Nephron progenitor cell (in vitro differentiated cells): ENCODE results near the gene DNAJB6.

ENCODE experiments used
- DNase-seq: peaks from one replicate; pipeline ENCODE4 v3.0.0; 2021
- H3K27ac Mint-ChIP-seq: 2 replicates; pipeline ENCODE4 v1.8.0; 2021; ENCODE audit warnings: mild to moderate bottlenecking, moderate library complexity, mixed read lengths
- H3K27me3 Mint-ChIP-seq: 2 replicates; pipeline ENCODE4 v1.8.0; 2021; ENCODE audit warnings: mild to moderate bottlenecking, low read depth, mixed read lengths; ENCODE audit not compliant: poor library complexity
- H3K36me3 Mint-ChIP-seq: 2 replicates; pipeline ENCODE4 v1.8.0; 2021; ENCODE audit warnings: low read depth, mixed read lengths
- H3K4me1 Mint-ChIP-seq: 2 replicates; pipeline ENCODE4 v1.8.0; 2021; ENCODE audit warnings: mixed read lengths
- H3K4me3 Mint-ChIP-seq: 2 replicates; pipeline ENCODE4 v1.8.0; 2021; ENCODE audit warnings: mild to moderate bottlenecking, moderate library complexity, mixed read lengths
- H3K9me3 Mint-ChIP-seq: 2 replicates; pipeline ENCODE4 v1.8.0; 2021; ENCODE audit warnings: mild to moderate bottlenecking, moderate library complexity, mixed read lengths
- TF ChIP-seq, protein P1 (sequence below): fragments of 200-600 bp; sonication (generic); IDR thresholded peaks from 2 replicates; pipeline ENCODE4 v1.5.0; 2021; ENCODE audit warnings: antibody characterized with exemption

The DNAJB6 gene

DNA sequence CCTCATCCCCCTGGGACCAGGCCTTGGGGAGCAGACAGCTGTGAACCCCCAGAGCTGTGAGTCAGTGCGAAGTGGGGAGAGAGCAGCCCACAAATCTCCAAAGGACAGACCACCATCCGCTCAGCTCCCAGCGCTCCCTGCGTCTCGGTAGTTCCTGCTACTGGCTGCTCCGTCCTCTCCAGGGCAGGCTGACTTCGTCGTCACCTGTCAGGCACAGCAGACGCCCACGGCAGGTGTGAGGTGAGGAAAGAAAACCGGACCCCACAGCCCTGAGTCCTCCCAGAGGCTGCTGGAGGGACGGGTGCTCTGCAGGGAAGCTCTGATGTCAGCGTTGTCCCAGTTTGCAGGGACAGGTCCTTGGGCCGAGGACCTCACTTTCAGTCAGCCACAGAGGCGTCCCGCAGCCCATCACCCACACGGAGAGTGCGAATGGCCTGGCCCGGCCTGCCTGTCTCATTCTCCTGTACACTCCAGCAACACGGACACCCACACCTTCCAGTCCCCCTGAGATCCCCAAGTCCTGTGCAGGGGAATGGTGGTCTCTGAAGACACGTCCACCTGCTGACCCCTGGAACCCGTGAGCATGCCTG lies 95.2 kb downstream of the DNAJB6 start:
- DNase-seq = no peak
- no peaks in the 10 kb centered on the region for H3K36me3 Mint-ChIP-seq
- no peaks in the 10 kb centered on the region for H3K9me3 Mint-ChIP-seq
- no peak overlapping the region for H3K27ac Mint-ChIP-seq
- peaks cover 23% of the 10 kb centered on the region for H3K27me3 Mint-ChIP-seq
- peak overlapping the region; percentile 73 for H3K4me3 Mint-ChIP-seq
- TF ChIP-seq, protein P1, sequence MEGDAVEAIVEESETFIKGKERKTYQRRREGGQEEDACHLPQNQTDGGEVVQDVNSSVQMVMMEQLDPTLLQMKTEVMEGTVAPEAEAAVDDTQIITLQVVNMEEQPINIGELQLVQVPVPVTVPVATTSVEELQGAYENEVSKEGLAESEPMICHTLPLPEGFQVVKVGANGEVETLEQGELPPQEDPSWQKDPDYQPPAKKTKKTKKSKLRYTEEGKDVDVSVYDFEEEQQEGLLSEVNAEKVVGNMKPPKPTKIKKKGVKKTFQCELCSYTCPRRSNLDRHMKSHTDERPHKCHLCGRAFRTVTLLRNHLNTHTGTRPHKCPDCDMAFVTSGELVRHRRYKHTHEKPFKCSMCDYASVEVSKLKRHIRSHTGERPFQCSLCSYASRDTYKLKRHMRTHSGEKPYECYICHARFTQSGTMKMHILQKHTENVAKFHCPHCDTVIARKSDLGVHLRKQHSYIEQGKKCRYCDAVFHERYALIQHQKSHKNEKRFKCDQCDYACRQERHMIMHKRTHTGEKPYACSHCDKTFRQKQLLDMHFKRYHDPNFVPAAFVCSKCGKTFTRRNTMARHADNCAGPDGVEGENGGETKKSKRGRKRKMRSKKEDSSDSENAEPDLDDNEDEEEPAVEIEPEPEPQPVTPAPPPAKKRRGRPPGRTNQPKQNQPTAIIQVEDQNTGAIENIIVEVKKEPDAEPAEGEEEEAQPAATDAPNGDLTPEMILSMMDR = no peak
- peaks cover 17% of the 10 kb centered on the region for H3K4me1 Mint-ChIP-seq

DNA sequence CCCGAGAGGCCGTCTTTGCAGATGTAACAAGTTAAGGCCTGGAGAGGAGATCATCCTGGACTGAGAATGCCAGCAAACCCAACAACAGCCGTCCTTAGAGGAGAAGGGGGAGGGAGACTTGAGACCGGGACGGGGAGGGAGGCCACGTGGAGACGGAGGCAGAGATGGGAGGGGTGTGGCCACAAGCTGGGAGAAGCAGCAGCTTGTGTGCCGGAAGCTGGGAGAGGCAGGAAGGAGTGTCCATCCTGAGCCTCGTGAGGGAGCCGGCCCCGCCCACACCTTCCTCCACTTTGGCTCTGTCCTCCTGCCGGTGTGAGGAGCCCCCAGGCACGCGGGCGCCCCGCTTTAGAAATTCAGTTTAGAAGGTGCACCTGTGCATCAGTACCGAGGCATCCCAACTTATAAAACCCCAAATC lies 95.7 kb downstream of the DNAJB6 start:
- Mint-ChIP-seq H3K4me3 (peak overlapping the region; percentile 73), H3K27me3 (peaks cover 27% of the 10 kb centered on the region), H3K9me3 (no peaks in the 10 kb centered on the region), H3K27ac (no peak overlapping the region), H3K4me1 (peaks cover 17% of the 10 kb centered on the region), H3K36me3 (no peaks in the 10 kb centered on the region)
- peak; percentile 65 for DNase-seq
- TF ChIP-seq, protein P1 = no peak

DNA sequence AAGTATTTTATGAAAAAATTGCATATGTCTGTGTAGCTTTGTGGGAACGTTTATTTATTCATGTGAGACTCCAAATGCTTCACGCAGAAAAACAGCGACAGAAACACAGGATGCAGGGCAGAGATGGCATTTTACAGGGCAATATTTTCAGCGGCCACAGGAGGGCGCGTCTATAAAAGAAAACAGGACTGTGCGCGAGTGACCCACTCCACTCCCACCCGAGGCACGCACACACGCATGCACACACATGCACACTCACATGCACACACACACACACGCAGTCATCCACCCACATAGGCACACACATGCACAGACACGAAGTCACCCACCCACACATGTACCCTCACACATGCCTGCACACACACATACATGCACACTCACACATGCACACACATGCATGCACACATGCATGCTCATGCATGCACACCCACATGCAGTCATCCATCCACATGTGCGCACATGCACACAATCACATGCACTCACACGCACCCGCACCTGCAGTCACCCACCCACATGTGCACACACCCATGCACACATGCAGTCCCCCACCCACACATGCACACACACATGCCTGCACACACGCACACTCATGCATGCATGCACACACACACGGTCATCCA lies 96.3 kb downstream of the DNAJB6 start:
- peaks cover 27% of the 10 kb centered on the region for H3K27me3 Mint-ChIP-seq
- peak; percentile 64 for DNase-seq
- no peaks in the 10 kb centered on the region for H3K36me3 Mint-ChIP-seq
- no peaks in the 10 kb centered on the region for H3K9me3 Mint-ChIP-seq
- H3K27ac Mint-ChIP-seq = no peak overlapping the region
- peaks cover 17% of the 10 kb centered on the region for H3K4me1 Mint-ChIP-seq
- peak overlapping the region; percentile 73 for H3K4me3 Mint-ChIP-seq
- TF ChIP-seq, protein P1 = peak; percentile 70

DNA sequence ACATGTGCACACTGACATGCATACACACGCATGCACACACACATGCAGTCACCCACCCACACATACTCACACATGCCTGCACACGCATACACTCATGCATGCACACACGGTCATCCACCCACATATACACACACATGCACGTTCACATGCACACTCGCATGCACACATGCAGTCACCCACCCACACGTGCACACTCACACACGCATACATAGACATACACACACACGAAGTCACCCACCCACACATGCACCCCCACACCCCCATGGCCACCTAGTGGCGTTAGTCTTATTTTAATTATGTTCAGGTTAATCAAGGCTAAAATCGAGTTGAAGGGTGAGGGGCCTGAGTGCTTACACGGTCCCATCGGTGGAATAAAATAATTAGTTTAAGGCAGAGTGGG lies 96.8 kb downstream of the DNAJB6 start:
- H3K27me3 Mint-ChIP-seq = peaks cover 23% of the 10 kb centered on the region
- peaks cover 17% of the 10 kb centered on the region for H3K4me1 Mint-ChIP-seq
- no peaks in the 10 kb centered on the region for H3K36me3 Mint-ChIP-seq
- DNase-seq = no peak
- H3K9me3 Mint-ChIP-seq = no peaks in the 10 kb centered on the region
- H3K27ac Mint-ChIP-seq = no peak overlapping the region
- TF ChIP-seq, protein P1 = no peak
- H3K4me3 Mint-ChIP-seq = peak overlapping the region; percentile 40

DNA sequence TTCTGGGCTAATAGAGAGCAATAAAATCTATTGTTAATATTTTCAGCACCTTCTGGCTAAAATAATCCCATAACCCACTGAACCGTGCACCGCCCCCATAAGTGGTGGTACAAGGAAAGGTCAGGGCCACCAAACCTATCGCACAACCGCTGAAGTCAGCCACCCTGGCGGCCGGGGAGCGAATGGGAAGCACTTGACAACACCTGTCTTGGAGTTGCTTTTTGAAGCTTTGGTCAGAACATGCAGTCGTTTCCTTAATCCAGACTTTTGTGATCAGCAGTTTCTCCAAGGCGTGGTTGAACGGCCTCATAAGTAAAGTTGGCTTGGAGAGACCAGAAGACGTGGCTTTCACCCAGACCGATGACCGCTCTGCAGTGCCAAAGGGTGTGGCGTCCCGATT lies 97.4 kb downstream of the DNAJB6 start:
- Mint-ChIP-seq H3K27me3 (peaks cover 23% of the 10 kb centered on the region), H3K36me3 (no peaks in the 10 kb centered on the region), H3K9me3 (peaks cover 2% of the 10 kb centered on the region), H3K4me1 (peaks cover 17% of the 10 kb centered on the region), H3K4me3 (no peak overlapping the region), H3K27ac (no peak overlapping the region)
- DNase-seq = no peak
- TF ChIP-seq, protein P1 = no peak

DNA sequence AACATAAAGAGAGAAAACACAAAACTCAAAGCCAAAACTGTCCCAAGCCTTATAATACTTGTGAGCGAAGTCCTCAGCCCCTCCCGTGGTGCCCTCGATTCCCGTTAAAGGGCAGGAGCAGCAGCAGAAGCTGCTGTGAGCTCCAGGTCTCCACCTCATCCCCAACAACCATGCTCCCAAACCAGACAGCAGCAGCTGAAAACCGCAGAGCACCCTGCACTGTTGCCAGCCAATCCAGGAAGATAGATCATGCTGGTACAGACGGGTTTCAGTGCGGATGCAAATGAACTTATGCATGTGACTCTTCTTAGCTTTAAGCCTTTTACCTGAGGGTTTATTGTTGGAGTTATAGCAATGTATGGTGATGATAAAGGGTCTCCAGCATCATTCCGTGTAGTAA lies 97.9 kb downstream of the DNAJB6 start:
- no peak for DNase-seq
- Mint-ChIP-seq H3K4me1 (peaks cover 17% of the 10 kb centered on the region), H3K36me3 (no peaks in the 10 kb centered on the region), H3K9me3 (peaks cover 7% of the 10 kb centered on the region), H3K27ac (no peak overlapping the region), H3K4me3 (no peak overlapping the region), H3K27me3 (peaks cover 25% of the 10 kb centered on the region)
- TF ChIP-seq, protein P1 = no peak
